MM.1S (cell line): ENCODE data around the gene PLPP3.

Experiments used
- CTCF ChIP-seq: fragments of 300-600 bp; sonication (generic); IDR thresholded peaks from 2 replicates; pipeline ENCODE4 v1.5.1; 2016; ENCODE audit warnings: antibody characterized with exemption, low read length, mixed read lengths
- EZH2 ChIP-seq: fragments of 300-600 bp; sonication (generic); optimal IDR thresholded peaks from 2 replicates; pipeline ENCODE3; 2017; ENCODE audit warnings: low read depth, mild to moderate bottlenecking, antibody characterized with exemption, low read length, mixed read lengths

- TF ChIP-seq CTCF (no peak), EZH2 (no peak)
Measured at GRCh38 chr1:56496158-56496557, 83.2 kb downstream of the PLPP3 start.
